Breast epithelium (tissue), 4 donors: Measurements from ENCODE around the gene CDK5RAP2. TPM values are rescaled to one million over a fixed set of nuclear protein-coding genes. Genes with fewer than 3 reads are reported as not detected.

Experiments used
- DNase-seq, 2 donors: peaks; one replicate each; pipeline ENCODE4 v3.0.0-alpha.2; 2019; ENCODE audit warnings: low spot score in 2 of 2
- H3K27ac ChIP-seq, 2 donors: fragments of 200-600 bp; sonication (generic) in 1 of 2; one replicate each; pipeline ENCODE4 v1.5.1; 2016 to 2019; ENCODE audit warnings: mild to moderate bottlenecking in 1 of 2
- H3K27me3 ChIP-seq, 2 donors: fragments of 200-600 bp; sonication (generic) in 1 of 2; one replicate each; pipeline versions ENCODE4 v1.5.1 to v1.6.0; 2017 to 2019; ENCODE audit warnings: control low read depth in 1 of 2, mild to moderate bottlenecking in 1 of 2
- H3K36me3 ChIP-seq: fragments of 200-600 bp; one replicate; pipeline ENCODE4 v1.5.1; 2019
- H3K4me1 ChIP-seq, 2 donors: fragments of 200-600 bp; sonication (generic); one replicate each; pipeline ENCODE4 v1.5.1; 2016 to 2019; ENCODE audit warnings: control low read depth in 1 of 2
- H3K4me3 ChIP-seq, 3 donors: fragments of 200-600 bp; sonication (generic); 1 replicate in 2 of 3; 2 replicates in 1 of 3; pipeline ENCODE4 v1.5.1; 2016 to 2019; ENCODE audit warnings: mild to moderate bottlenecking in 3 of 3, moderate library complexity in 2 of 3
- H3K9me3 ChIP-seq, 2 donors: fragments of 200-600 bp; sonication (generic) in 1 of 2; one replicate each; pipeline ENCODE4 v1.5.1; 2016 to 2019; ENCODE audit warnings: control low read depth in 1 of 2
- POLR2A ChIP-seq: fragments of 450-650 bp; IDR thresholded peaks from one replicate; pipeline ENCODE4 v1.6.1; 2016; ENCODE audit warnings: antibody characterized with exemption, mild to moderate bottlenecking, moderate library complexity
- POLR2AphosphoS5 ChIP-seq, 3 donors: sonication (generic); formaldehyde crosslinking; IDR thresholded peaks; one replicate each; pipeline ENCODE4 v1.6.1; 2017; ENCODE audit warnings: antibody characterized with exemption in 3 of 3
- intact Hi-C: fragments of 100-400 bp; cut with DNase I; formaldehyde crosslinking; loops from one replicate; pipeline ENCODE4 v1.15.1; 2023; ENCODE audit warnings: low total_unique reads
- total RNA-seq, 3 donors: library from RNA; depleted of rRNA; stranded (reverse); fragments of >200 nt; gene quantifications; one replicate each; pipeline ENCODE4 v1.1.0, GENCODE V29; 2016
- TF ChIP-seq, protein P1 (sequence below), 3 donors: fragments of 450-650 bp; IDR thresholded peaks; one replicate each; pipeline ENCODE4 v1.5.1; 2016 to 2017; ENCODE audit warnings: antibody characterized with exemption in 3 of 3, mild to moderate bottlenecking in 3 of 3, moderate library complexity in 3 of 3

The CDK5RAP2 gene
- total RNA-seq, 3 donors from 2014 or later: 44.5 to 77.4 (median 60.6) TPM

DNA sequence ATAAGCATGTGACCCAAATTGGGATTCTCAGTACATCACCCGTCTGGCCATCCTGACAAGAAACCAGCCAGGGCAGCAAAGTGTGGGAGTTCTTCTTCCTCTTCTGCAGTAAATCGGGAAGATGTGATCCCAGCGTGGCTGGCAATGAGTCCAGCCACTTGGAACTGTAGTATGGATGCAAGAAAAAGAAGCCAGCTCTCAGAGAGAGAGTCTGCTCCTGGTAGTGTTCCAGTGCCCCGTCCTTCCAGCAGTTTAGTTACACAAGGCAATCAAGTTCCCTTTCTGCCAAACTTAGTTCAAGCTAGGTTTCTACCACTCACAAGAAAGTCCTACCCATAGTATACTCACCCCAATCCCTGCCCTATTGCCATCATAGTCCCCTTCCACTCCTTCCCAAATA lies 65.6 kb downstream of the CDK5RAP2 start:
- Histone ChIP-seq H3K27ac (no peak overlapping the region), H3K36me3 (no peaks in the 10 kb centered on the region), H3K4me3 (no peak overlapping the region), H3K4me1 (no peaks in the 10 kb centered on the region), H3K9me3 (peaks cover 0 to 7% of the 10 kb centered on the region in 2 donors), H3K27me3 (no peaks in the 10 kb centered on the region)
- TF ChIP-seq, protein P1, sequence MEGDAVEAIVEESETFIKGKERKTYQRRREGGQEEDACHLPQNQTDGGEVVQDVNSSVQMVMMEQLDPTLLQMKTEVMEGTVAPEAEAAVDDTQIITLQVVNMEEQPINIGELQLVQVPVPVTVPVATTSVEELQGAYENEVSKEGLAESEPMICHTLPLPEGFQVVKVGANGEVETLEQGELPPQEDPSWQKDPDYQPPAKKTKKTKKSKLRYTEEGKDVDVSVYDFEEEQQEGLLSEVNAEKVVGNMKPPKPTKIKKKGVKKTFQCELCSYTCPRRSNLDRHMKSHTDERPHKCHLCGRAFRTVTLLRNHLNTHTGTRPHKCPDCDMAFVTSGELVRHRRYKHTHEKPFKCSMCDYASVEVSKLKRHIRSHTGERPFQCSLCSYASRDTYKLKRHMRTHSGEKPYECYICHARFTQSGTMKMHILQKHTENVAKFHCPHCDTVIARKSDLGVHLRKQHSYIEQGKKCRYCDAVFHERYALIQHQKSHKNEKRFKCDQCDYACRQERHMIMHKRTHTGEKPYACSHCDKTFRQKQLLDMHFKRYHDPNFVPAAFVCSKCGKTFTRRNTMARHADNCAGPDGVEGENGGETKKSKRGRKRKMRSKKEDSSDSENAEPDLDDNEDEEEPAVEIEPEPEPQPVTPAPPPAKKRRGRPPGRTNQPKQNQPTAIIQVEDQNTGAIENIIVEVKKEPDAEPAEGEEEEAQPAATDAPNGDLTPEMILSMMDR (IDR thresholded peaks at IDR 0.05): no peak
- TF ChIP-seq POLR2AphosphoS5 (IDR thresholded peaks at IDR 0.05) (no peak), POLR2A (no peak)
- intact Hi-C loops: no loop called here
- no peak for DNase-seq

DNA sequence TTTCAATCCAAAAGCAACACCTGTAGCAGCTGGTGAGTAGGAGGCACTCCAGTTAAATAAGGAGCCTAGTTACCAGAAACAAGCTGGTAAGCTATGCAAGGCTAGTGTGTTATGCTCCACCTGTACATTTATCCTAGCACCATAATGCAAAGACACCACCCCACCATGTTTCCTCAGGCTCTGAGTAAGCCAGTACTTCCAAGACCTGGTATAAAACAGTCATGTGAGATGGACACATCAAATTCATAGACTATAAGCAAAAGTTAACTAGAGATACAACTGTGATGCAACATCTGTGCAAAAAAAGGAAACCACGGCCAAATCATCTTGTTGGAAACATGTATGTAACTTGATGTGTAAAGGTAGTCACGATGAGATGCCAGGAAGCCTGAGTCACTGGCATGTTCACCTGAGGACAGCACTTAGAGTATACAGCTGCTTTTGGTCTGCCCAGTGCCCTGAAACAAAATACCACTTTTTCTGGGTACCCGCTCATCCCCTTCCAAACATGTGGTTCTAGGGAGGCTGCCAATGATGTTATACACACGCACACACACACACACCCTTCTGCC lies 66.1 kb downstream of the CDK5RAP2 start:
- no peak overlapping the region for H3K4me3 ChIP-seq
- TF ChIP-seq POLR2A: no peak
- no peak for TF ChIP-seq POLR2AphosphoS5 (IDR thresholded peaks at IDR 0.05)
- TF ChIP-seq, protein P1 (IDR thresholded peaks at IDR 0.05): no peak
- intact Hi-C loops: no loop called here
- no peaks in the 10 kb centered on the region for H3K27me3 ChIP-seq
- no peaks in the 10 kb centered on the region for H3K36me3 ChIP-seq
- H3K9me3 ChIP-seq: peaks cover 0 to 7% of the 10 kb centered on the region in 2 donors
- H3K4me1 ChIP-seq: no peaks in the 10 kb centered on the region
- no peak overlapping the region for H3K27ac ChIP-seq
- no peak for DNase-seq

DNA sequence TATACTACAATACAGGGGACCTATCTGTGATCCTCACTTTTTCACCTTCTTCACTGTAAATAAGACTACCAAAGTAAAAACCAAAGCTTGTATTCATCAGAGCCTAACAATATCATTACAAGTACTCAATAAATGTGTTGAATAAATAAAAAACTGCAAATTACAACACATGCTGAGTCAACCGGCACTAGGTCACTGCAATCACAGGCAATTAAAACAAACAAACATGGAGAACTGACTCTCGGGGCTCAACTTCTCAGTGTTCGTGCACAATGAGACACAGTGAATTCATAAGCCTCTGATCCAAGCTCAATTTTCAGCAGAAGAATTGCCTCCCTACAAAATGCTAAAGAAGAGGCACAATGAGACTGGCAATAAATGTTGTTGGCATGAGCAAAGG lies 69.2 kb downstream of the CDK5RAP2 start:
- no peak overlapping the region for H3K4me3 ChIP-seq
- no peaks in the 10 kb centered on the region for H3K36me3 ChIP-seq
- DNase-seq: no peak
- no peak overlapping the region for H3K27ac ChIP-seq
- no peaks in the 10 kb centered on the region for H3K27me3 ChIP-seq
- intact Hi-C loops: no loop called here
- H3K4me1 ChIP-seq: no peaks in the 10 kb centered on the region
- TF ChIP-seq POLR2A (no peak), POLR2AphosphoS5 (IDR thresholded peaks at IDR 0.05) (no peak)
- TF ChIP-seq, protein P1 (IDR thresholded peaks at IDR 0.05): no peak
- peaks cover 0 to 17% of the 10 kb centered on the region in 2 donors for H3K9me3 ChIP-seq

DNA sequence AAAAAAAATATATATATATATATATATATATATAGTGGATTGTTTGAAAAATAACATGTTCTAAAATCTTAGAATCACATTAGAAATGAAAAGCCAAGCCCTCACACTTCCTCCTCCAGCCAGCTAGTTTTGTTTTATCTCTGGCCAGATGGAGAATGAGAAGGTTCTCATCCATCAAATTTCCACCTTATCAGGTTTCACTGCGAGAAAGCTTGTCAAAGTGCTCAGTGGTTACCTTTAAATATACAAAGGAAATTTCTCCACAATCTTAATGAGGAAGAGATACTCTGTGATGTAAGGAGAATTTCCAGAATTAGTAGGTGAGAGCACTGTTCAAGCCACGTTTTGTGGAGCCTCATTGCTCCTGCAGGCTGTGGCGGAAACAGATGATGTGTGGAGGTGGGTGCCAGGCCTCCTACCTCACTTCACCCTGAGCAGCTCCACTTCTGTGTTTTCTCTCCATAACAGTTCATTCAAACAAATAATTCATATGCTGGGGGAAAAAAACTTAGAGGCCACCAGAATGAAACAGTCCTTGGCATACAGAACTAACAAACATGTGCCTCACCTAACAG lies 71.9 kb downstream of the CDK5RAP2 start:
- peaks cover 0 to 19% of the 10 kb centered on the region in 2 donors for H3K9me3 ChIP-seq
- no peaks in the 10 kb centered on the region for H3K27me3 ChIP-seq
- H3K36me3 ChIP-seq: no peaks in the 10 kb centered on the region
- H3K27ac ChIP-seq: no peak overlapping the region
- intact Hi-C loops: no loop called here
- no peaks in the 10 kb centered on the region for H3K4me1 ChIP-seq
- H3K4me3 ChIP-seq: no peak overlapping the region
- DNase-seq: no peak
- TF ChIP-seq POLR2A (no peak), POLR2AphosphoS5 (IDR thresholded peaks at IDR 0.05) (no peak)
- TF ChIP-seq, protein P1 (IDR thresholded peaks at IDR 0.05): no peak

DNA sequence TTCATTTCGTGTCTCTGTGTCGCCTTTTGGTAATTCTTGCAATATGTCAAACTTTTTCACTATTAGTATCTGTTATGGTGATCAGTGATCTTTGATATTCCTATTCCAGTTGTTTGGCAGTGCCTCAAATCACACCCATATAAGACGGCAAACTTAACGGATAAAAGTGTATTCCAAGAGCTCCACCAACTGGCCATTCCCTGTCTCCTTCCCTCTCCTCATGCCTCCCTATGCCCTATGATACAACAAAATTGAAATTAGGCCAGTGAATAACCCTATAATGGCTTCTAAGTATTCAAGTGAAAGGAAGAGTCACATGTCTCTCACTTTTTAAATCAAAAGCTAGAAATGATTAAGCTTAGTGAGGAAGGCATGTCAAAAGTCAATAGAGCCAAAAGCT lies 74.8 kb downstream of the CDK5RAP2 start:
- Histone ChIP-seq H3K4me1 (no peaks in the 10 kb centered on the region), H3K9me3 (peaks cover 0 to 11% of the 10 kb centered on the region in 2 donors), H3K4me3 (no peak overlapping the region), H3K27ac (no peak overlapping the region), H3K36me3 (no peaks in the 10 kb centered on the region), H3K27me3 (no peaks in the 10 kb centered on the region)
- intact Hi-C loops: no loop called here
- DNase-seq: no peak
- TF ChIP-seq POLR2A: no peak
